HG02840 (cell line): ENCODE results near the gene CLDN25.
A peak's percentile ranks its signal among the peaks of the same experiment; 100 is the strongest.
"Not testable (repeated sequence)": the region's sequence is repeated elsewhere in the genome, so short reads cannot be mapped to it uniquely, and the experiment has no call there.

Experiments used
- ATAC-seq: cut with Tn5 transposase; IDR thresholded peaks from one replicate; pipeline ENCODE4 v1.9.1; 2021; ENCODE audit warnings: mild to moderate bottlenecking, moderate library complexity, moderate number of reproducible peaks; ENCODE audit not compliant: unreplicated experiment, low FRiP score

The CLDN25 gene

GRCh38 chr11:113779496-113779895 is at the start of gene CLDN25:
Gene CLDN25, plus strand, starts transcription at chr11:113779796. Its CDS starts 0 bp downstream, at chr11:113779796.
- no peak for ATAC-seq

GRCh38 chr11:113730887-113731726 is 48.5 kb upstream of the CLDN25 start:
- ATAC-seq, result no peak

GRCh38 chr11:113732092-113732491 is 47.5 kb upstream of the CLDN25 start:
- ATAC-seq, result no peak

GRCh38 chr11:113736323-113736722 is 43.3 kb upstream of the CLDN25 start:
- ATAC-seq, result no peak

GRCh38 chr11:113752932-113753331 is 26.7 kb upstream of the CLDN25 start:
- no peak for ATAC-seq

GRCh38 chr11:113760241-113760640 is 19.4 kb upstream of the CLDN25 start:
- ATAC-seq, result no peak

- ATAC-seq, result not testable (repeated sequence)
Observed at GRCh38 chr11:113763040-113763439, 16.6 kb upstream of the CLDN25 start.

GRCh38 chr11:113764527-113765219 is 14.9 kb upstream of the CLDN25 start:
- no peak for ATAC-seq

- no peak for ATAC-seq
Observed at GRCh38 chr11:113771964-113772363, 7.6 kb upstream of the CLDN25 start.

- ATAC-seq, result no peak
Observed at GRCh38 chr11:113773092-113773415, 6.5 kb upstream of the CLDN25 start.

GRCh38 chr11:113773416-113774173 is 6.0 kb upstream of the CLDN25 start, which contains the start of gene ZW10:
Gene ZW10, minus strand, starts transcription at chr11:113773692. Its CDS starts 26 bp downstream, at chr11:113773666.
- ATAC-seq, result peak; percentile 97

- ATAC-seq, result no peak
Observed at GRCh38 chr11:113774174-113774503, 5.5 kb upstream of the CLDN25 start.

- no peak for ATAC-seq
Observed at GRCh38 chr11:113778111-113778910, 1.3 kb upstream of the CLDN25 start.

GRCh38 chr11:113781682-113782081 is 2.1 kb downstream of the CLDN25 start:
- ATAC-seq, result no peak

- ATAC-seq, result no peak
Observed at GRCh38 chr11:113782134-113782533, 2.5 kb downstream of the CLDN25 start.

GRCh38 chr11:113789016-113789415 is 9.4 kb downstream of the CLDN25 start:
- ATAC-seq, result not testable (repeated sequence)

GRCh38 chr11:113789675-113790320 is 10.2 kb downstream of the CLDN25 start:
- ATAC-seq, result no peak

GRCh38 chr11:113796663-113797259 is 17.2 kb downstream of the CLDN25 start:
- no peak for ATAC-seq

- no peak for ATAC-seq
Observed at GRCh38 chr11:113802621-113803020, 23.0 kb downstream of the CLDN25 start.
